ENCODE measurements around the gene ZDHHC11B. TPM values are rescaled to one million over a fixed set of nuclear protein-coding genes. Genes with fewer than 3 reads are reported as not detected.

Gene ZDHHC11B
- polyA plus RNA-seq, 3 donors from 2014 or later: not detected

DNA sequence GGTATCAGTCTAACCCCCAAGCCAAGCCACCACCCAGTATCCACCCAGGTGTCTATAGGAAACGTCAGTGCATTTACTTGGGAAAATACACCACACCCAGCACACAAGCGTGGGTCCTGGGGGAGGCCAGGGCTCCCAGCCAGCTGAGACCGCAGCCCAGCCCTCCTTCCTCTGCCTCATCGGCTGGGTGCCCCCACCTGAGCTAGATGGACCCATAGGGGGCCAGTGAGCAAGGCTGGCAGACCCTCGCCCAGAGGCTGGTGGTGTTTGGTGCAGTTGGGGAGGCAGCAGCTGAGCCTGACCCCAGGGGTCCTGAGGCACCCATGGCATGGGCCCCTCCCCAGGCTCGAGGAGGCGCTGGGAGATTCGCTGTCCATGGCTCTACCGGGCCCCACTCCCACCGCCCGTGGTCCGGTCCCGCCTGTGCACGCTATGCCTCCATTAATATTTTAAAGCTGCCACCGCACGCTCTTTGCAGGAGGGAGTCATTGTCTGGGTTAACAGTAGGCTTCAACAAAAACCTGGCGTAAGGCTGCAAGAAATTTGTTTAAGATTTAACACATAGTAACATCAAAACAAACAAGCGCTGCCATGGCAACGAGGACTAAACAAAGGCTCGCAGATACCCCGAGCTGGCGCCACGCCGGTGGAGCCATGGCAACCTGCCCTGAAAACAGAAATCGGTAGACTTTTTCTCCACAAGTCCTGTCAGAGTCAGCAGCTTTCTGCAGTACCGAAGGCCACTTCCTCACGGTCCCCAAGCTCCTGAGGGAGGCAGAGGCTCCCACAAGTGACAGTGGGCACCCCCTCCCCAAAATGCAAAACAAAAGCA, 112.0 kb downstream of the ZDHHC11B start:
- peaks cover 2 to 9% (median 5%) of the 10 kb centered on the region in 3 donors for H3K27me3 Mint-ChIP-seq (ENCODE audit: low read depth in 3 of 3)
- peak; percentile 36 to 60 (median 47) for DNase-seq

DNA sequence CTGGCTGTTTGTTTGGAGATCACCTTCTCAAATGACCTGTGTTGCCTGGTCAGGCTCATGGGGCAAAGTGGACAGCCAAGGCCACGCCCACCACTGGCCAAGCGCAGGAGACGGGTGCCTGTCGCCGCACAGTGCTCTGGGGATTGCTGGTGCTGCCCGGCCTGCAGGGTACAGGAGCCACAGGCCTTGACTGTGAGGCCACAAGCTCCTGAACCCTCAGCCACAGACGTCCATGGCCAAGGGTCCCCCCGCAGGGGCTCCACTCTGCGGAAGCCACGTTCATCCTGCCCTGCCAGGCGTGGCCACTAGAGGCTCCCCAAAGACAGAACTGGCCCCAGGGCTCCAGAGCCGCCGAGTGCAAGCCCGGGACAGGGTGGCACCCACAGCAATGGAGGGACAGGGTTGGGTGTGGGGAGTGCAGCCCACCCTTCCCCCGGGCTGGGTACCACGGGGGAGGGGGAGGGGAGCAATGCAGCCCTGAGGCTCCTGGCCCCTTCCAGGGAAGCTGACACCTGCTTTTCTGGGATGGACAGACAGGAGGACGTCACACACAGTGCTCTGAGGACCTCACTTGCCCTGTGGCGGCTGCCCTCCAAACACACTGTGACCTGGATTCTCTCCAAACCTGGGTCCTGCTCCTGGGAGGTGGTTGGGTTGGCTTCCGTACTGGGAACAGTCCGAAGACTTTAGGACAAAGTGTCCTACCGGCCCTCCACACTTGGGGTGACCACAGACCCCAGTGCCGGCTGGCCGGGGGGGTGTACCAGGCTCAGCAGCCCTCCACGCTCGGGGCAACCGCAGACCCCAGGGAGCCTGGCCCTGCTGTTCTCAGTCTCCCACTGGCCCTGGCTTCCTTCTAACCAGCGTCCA, 112.8 kb downstream of the ZDHHC11B start:
- Mint-ChIP-seq H3K27ac (no peak overlapping the region), H3K4me1 (peaks cover 5 to 8% of the 10 kb centered on the region in 2 donors), H3K9me3 (no peaks in the 10 kb centered on the region), H3K27me3 (ENCODE audit: low read depth in 3 of 3) (peaks cover 2 to 9% (median 5%) of the 10 kb centered on the region in 3 donors), H3K4me3 (no peak overlapping the region), H3K36me3 (peaks cover 6 to 7% (median 6%) of the 10 kb centered on the region in 3 donors)
- peak; percentile 47 to 51 (median 49) for DNase-seq

More for the DNA sequence above, 112.0 kb downstream of the ZDHHC11B start:
- H3K36me3 Mint-ChIP-seq: peaks cover under 1 to 1% (median under 1%) of the 10 kb centered on the region in 3 donors
- H3K27ac Mint-ChIP-seq: peak overlapping the region in 4 of 6 donors; percentile 7 to 88 (median 66)
- H3K4me1 Mint-ChIP-seq: peaks cover 5 to 6% of the 10 kb centered on the region in 2 donors
- peak overlapping the region in 2 of 5 donors; percentile 42 to 55 for H3K4me3 Mint-ChIP-seq
- H3K9me3 Mint-ChIP-seq: no peaks in the 10 kb centered on the region

DNA sequence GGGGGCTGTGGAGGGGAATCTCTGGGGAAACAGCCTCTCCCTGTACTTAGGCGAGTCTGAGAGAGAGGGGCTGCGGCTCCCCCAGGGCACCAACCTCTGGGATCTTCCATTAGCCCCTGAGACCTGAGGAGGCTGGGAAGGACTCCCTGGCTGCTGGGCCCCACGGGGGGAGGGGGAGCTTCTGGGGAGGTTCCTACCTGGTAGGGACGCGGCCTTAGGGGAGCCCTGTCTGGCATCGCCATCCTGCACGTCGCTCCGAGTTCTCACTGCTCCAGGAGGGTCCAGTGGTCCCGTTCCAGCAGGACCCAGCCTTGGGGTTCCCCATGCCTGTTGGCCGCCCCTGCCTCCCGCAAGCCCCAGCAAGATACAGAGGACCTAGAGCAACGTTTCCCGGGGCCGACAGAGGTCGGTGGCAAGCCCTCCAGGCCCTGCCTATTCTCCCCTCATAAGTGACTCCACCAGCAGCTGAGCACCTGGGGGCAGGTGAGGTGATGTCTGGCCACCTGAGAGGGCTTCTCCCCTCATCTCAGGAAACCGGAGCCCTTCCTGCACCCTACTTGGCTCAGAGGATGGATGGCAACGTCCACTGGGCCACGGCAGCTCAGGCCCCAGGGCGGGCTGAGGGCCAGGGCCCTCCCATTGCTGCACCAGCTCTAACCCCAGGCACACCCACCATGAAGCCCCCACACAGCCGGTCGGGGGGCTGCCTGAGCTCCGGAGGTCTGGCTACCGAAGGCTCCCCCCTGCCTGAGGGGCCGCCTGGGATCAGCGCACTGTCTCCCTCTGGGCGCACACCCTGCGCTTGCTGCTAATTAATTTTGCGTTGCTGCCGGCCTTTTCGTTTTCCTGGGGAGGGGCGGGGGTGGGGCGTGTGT, 113.9 kb downstream of the ZDHHC11B start:
- Mint-ChIP-seq H3K4me3 (no peak overlapping the region), H3K27ac (no peak overlapping the region), H3K27me3 (ENCODE audit: low read depth in 3 of 3) (peaks cover 2 to 5% (median 2%) of the 10 kb centered on the region in 3 donors), H3K4me1 (peaks cover 5 to 8% of the 10 kb centered on the region in 2 donors), H3K36me3 (peaks cover 6 to 9% (median 6%) of the 10 kb centered on the region in 3 donors), H3K9me3 (no peaks in the 10 kb centered on the region)
- DNase-seq: no peak

DNA sequence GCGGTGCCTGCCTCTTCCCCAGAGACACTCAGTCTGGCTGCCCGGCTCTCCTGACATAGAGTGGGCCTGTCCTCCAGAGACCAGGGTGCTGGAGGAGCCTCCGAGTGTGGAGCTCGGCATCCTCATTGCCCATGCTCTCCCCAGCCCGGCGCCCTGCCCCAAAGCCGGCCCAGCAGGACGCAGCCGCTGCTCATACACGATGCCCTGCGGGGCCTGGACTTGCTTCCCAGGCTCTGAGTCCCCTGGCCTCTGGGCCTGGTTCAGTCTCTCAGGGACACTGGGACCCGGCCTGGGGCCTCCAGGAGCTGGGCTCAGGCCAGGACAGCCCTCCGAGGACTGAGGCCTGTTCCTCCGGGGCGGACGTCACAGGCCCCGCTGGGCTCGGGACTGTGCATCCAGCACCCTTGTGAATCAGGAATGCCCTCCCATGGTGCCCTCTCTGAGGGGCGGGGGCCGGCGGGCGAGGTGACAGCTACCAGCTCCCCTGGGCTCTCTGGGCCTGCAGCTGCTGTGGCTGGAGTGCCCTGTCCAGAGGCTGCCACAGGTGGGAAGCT, 114.6 kb downstream of the ZDHHC11B start:
- DNase-seq: no peak
- Mint-ChIP-seq H3K4me1 (peaks cover 5 to 8% of the 10 kb centered on the region in 2 donors), H3K4me3 (no peak overlapping the region), H3K36me3 (peaks cover 6 to 9% (median 6%) of the 10 kb centered on the region in 3 donors), H3K27me3 (ENCODE audit: low read depth in 3 of 3) (peaks cover 1 to 5% (median 2%) of the 10 kb centered on the region in 3 donors), H3K9me3 (no peaks in the 10 kb centered on the region), H3K27ac (no peak overlapping the region)

DNA sequence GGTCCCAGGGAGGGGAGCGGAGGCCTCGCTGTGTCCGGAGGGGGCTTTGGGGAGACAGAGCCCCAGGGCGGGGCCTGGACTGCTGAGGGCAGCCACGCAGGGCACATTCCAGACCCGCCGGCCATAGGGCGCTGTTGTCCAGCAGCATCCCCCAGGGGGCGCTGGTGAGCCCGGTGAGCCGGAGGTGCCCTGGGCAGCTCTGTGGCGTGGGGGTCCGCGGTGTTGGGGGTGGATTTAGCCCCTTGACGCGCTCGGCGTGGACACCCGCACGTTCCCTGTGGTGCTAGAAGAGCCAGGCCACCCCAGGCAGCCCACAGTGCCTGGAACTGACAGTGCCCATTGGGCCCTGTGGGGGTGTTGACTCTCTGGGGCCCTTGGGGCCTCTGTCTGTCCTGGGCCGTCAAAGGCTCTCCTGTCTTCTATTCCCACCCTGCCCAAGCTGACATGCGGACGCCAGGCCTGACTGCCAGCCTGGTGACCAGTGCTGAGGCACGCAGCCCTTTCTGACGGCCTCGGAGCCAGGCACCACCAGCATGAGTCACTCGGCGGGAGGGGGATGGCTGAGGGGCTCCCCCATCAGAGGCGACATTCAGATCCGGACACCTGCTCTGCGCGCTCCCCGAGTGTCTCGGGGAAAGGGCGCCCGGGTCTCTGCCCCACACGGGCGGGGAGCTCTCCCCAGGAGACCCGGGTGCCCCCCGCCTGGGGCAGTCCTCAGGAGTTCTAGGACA, 115.3 kb downstream of the ZDHHC11B start:
- Mint-ChIP-seq H3K36me3 (peaks cover 6 to 9% (median 6%) of the 10 kb centered on the region in 3 donors), H3K27ac (no peak overlapping the region), H3K4me1 (peaks cover 5 to 8% of the 10 kb centered on the region in 2 donors), H3K27me3 (ENCODE audit: low read depth in 3 of 3) (peaks cover 1 to 5% (median 2%) of the 10 kb centered on the region in 3 donors), H3K9me3 (no peaks in the 10 kb centered on the region), H3K4me3 (no peak overlapping the region)
- peak in 1 of 3 donors; percentile 34 for DNase-seq

- H3K4me1 Mint-ChIP-seq: peaks cover 5 to 8% of the 10 kb centered on the region in 2 donors
- no peak for DNase-seq
- H3K27ac Mint-ChIP-seq: no peak overlapping the region
- no peak overlapping the region for H3K4me3 Mint-ChIP-seq
- H3K36me3 Mint-ChIP-seq: peaks cover 6 to 9% (median 6%) of the 10 kb centered on the region in 3 donors
- H3K9me3 Mint-ChIP-seq: no peaks in the 10 kb centered on the region
- peaks cover 1 to 5% (median 2%) of the 10 kb centered on the region in 3 donors for H3K27me3 Mint-ChIP-seq (ENCODE audit: low read depth in 3 of 3)
Observed at GRCh38 chr5:668283-668995, 116.1 kb downstream of the ZDHHC11B start.

GRCh38 chr5:666816-667498, 117.6 kb downstream of the ZDHHC11B start:
- Mint-ChIP-seq H3K36me3 (peaks cover 6 to 9% (median 6%) of the 10 kb centered on the region in 3 donors), H3K9me3 (no peaks in the 10 kb centered on the region), H3K27ac (no peak overlapping the region), H3K27me3 (ENCODE audit: low read depth in 3 of 3) (peaks cover 0 to 1% (median 0%) of the 10 kb centered on the region in 3 donors), H3K4me3 (no peak overlapping the region), H3K4me1 (peaks cover 0 to 1% of the 10 kb centered on the region in 2 donors)
- DNase-seq: no peak

DNA sequence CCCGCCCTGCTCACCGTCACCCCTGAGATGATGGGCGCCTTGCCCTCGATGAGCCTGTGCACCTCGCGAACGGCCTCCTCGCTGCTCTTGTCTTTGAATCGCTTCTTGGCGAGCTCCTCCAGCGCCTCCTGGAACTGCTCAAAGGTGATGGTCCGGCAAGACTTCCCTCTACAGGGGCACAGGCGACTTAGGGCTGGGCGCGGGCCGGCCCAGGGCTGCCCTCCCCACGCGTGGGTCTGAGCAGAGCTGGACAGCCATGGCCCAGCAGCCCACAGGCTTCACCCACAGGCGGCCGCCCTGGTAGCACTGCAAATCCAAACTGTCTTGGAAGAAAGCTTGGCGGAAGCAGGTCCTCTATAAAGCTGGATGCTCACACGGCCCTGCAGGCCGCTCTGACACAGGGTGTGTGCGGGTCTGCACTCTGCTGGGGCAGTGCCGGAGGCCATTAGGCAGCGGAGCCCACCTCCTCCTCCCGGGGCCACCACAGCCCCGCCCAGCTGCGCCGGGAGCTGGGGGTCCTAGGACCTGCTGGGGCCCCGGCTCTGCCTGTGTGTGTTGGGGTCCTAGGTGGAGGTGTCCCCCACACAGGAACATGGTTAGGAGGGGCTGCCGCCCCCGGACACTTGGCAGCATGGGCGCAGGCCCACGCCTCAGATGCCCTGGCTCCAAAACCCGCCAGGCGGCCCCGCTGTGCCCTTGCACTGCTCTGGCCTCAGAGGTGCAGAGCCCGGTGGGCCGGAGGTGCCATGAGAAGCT, 118.4 kb downstream of the ZDHHC11B start:
- Mint-ChIP-seq H3K9me3 (no peaks in the 10 kb centered on the region), H3K4me1 (peaks cover 0 to 1% of the 10 kb centered on the region in 2 donors), H3K27ac (no peak overlapping the region), H3K4me3 (no peak overlapping the region), H3K36me3 (peaks cover 10 to 14% (median 11%) of the 10 kb centered on the region in 3 donors), H3K27me3 (ENCODE audit: low read depth in 3 of 3) (peaks cover 0 to 4% (median 0%) of the 10 kb centered on the region in 3 donors)
- no peak for DNase-seq

DNA sequence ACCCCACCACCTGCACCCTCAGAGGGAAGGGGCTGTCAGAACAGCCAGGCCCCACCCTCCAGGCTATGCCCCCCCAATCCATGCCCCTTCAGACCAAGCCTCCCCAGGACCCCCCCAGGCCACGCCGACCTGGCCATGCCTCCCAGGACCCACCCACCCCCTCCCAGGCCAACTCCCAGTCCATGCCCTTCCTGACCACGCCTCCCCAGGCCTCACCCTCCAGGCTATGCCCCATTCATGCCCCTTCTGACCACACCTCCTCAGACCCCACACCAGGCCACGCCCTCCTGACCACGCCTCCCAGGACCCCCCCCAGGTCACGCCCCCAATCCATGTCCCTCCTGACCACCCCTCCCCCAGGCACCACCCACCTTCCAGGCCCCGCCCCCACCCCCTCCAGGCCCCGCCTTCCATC, 119.0 kb downstream of the ZDHHC11B start:
- peaks cover 10 to 17% (median 13%) of the 10 kb centered on the region in 3 donors for H3K36me3 Mint-ChIP-seq
- H3K27me3 Mint-ChIP-seq (ENCODE audit: low read depth in 3 of 3): peaks cover 0 to 4% (median 0%) of the 10 kb centered on the region in 3 donors
- DNase-seq: no peak
- peaks cover 0 to 1% (median 0%) of the 10 kb centered on the region in 6 donors for H3K9me3 Mint-ChIP-seq
- peaks cover 0 to 1% of the 10 kb centered on the region in 2 donors for H3K4me1 Mint-ChIP-seq
- H3K4me3 Mint-ChIP-seq: no peak overlapping the region
- no peak overlapping the region for H3K27ac Mint-ChIP-seq

GRCh38 chr5:664994-665360, 119.6 kb downstream of the ZDHHC11B start:
- H3K27me3 Mint-ChIP-seq (ENCODE audit: low read depth in 3 of 3): peaks cover 0 to 4% (median 2%) of the 10 kb centered on the region in 3 donors
- H3K9me3 Mint-ChIP-seq: peaks cover 0 to 1% (median 0%) of the 10 kb centered on the region in 6 donors
- H3K4me3 Mint-ChIP-seq: no peak overlapping the region
- no peak overlapping the region for H3K27ac Mint-ChIP-seq
- H3K36me3 Mint-ChIP-seq: peaks cover 13 to 21% (median 14%) of the 10 kb centered on the region in 3 donors
- peaks cover 0 to 1% of the 10 kb centered on the region in 2 donors for H3K4me1 Mint-ChIP-seq
- no peak for DNase-seq
